Glutamatergic neuron (in vitro differentiated cells): ENCODE measurements around the gene RRBP1. TPM values are rescaled to one million over a fixed set of nuclear protein-coding genes. Genes with fewer than 3 reads are reported as not detected.
A peak's percentile ranks its signal among the peaks of the same experiment; 100 is the strongest.

Experiments
- DNase-seq: peaks from one replicate; pipeline ENCODE4 v3.0.0; 2022
- H3K27ac Mint-ChIP-seq: one replicate; pipeline ENCODE4 v1.8.0; 2020; ENCODE audit warnings: mild to moderate bottlenecking, mixed read lengths, inconsistent platforms; ENCODE audit not compliant: unreplicated experiment
- H3K27me3 Mint-ChIP-seq: one replicate; pipeline ENCODE4 v1.8.0; 2020; ENCODE audit warnings: mild to moderate bottlenecking, moderate library complexity, mixed read lengths, inconsistent platforms; ENCODE audit not compliant: unreplicated experiment
- H3K36me3 Mint-ChIP-seq: one replicate; pipeline ENCODE4 v1.8.0; 2020; ENCODE audit warnings: mild to moderate bottlenecking, mixed read lengths, inconsistent platforms; ENCODE audit not compliant: unreplicated experiment
- H3K4me1 Mint-ChIP-seq: one replicate; pipeline ENCODE4 v1.8.0; 2020; ENCODE audit warnings: mild to moderate bottlenecking, low read depth, mixed read lengths, inconsistent platforms; ENCODE audit not compliant: unreplicated experiment
- H3K4me3 Mint-ChIP-seq: one replicate; pipeline ENCODE4 v1.8.0; 2020; ENCODE audit warnings: mild to moderate bottlenecking, mixed read lengths, inconsistent platforms; ENCODE audit not compliant: unreplicated experiment
- H3K9me3 Mint-ChIP-seq: one replicate; pipeline ENCODE4 v1.8.0; 2020; ENCODE audit warnings: mild to moderate bottlenecking, moderate library complexity, mixed read lengths, inconsistent platforms; ENCODE audit not compliant: unreplicated experiment
- total RNA-seq: library from RNA; stranded (reverse); fragmentation: NEBNext Ultra II Directional; extraction: Animal tissue kit (Norgen Biotek cat#: 25700); gene quantifications from one replicate; pipeline ENCODE4 v1.2.1, GENCODE V29; 2021; ENCODE audit not compliant: unreplicated experiment
- TF ChIP-seq, protein P1 (sequence below): fragments of 200-600 bp; sonication (generic); IDR thresholded peaks from one replicate; pipeline ENCODE4 v1.5.0; 2021; ENCODE audit not compliant: partially characterized antibody, unreplicated experiment

Gene RRBP1
- total RNA-seq, 1 donor from 2014 or later = 63.3 TPM

DNA sequence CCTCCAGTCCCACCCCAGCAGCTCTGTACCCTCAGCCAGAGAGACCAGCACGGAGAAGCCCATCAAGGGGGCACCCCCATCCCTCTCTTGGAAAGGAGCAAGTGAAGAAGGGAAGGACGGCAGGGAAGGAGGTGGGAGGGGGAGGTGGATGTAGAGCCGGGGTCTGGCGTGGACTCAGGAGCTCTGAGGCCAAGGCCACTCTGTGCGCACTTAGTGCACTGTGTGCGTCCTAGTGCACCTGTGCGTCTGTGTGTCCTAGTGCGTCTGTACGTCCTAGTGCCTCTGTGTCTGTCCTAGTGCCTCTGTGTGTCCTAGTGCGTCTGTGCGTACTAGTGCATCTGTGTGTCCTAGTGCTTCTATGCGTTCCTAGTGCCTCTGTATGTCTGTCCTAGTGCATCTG, 58.0 kb downstream of the RRBP1 start:
- Mint-ChIP-seq H3K4me3 (no peak overlapping the region), H3K27me3 (peaks cover 10% of the 10 kb centered on the region), H3K4me1 (peaks cover 29% of the 10 kb centered on the region), H3K27ac (peak overlapping the region; percentile 28), H3K9me3 (peaks cover 12% of the 10 kb centered on the region), H3K36me3 (peaks cover 5% of the 10 kb centered on the region)
- TF ChIP-seq, protein P1, sequence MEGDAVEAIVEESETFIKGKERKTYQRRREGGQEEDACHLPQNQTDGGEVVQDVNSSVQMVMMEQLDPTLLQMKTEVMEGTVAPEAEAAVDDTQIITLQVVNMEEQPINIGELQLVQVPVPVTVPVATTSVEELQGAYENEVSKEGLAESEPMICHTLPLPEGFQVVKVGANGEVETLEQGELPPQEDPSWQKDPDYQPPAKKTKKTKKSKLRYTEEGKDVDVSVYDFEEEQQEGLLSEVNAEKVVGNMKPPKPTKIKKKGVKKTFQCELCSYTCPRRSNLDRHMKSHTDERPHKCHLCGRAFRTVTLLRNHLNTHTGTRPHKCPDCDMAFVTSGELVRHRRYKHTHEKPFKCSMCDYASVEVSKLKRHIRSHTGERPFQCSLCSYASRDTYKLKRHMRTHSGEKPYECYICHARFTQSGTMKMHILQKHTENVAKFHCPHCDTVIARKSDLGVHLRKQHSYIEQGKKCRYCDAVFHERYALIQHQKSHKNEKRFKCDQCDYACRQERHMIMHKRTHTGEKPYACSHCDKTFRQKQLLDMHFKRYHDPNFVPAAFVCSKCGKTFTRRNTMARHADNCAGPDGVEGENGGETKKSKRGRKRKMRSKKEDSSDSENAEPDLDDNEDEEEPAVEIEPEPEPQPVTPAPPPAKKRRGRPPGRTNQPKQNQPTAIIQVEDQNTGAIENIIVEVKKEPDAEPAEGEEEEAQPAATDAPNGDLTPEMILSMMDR = no peak
- peak; percentile 13 for DNase-seq

DNA sequence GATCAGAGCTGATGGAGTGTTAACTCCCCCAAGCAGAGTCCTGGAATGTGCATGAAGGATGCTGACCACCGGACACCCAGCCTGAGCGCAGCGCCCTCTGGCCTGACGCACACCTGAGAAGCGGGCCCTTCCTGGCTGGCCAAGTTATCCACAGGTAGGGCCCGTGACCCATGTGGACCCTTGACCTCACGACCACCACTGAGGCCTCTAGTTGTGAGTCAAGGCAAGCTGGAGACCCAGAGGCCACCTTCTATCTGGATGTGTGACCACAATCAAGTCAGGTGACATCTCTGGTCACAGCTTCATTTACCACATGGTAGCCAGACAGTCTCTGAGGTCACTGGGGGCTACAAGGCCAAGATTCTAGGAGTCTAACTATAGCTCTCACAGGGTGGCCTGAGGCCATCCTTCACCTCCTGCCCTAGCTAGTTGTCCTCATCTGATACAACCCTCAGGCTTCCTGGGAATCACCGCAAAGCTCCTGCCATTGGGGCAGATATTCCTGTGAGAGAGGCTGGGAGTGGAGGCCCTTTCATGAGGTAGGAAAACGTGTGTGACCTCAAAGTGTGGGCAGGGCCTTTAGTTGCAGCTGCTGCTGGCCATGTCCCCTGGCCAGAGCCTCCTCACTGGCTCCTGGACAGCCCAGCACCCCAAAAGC, 59.1 kb downstream of the RRBP1 start:
- Mint-ChIP-seq H3K36me3 (peaks cover 5% of the 10 kb centered on the region), H3K9me3 (peaks cover 5% of the 10 kb centered on the region), H3K4me3 (no peak overlapping the region), H3K27ac (no peak overlapping the region), H3K27me3 (peaks cover 5% of the 10 kb centered on the region), H3K4me1 (peaks cover 20% of the 10 kb centered on the region)
- TF ChIP-seq, protein P1 = no peak
- DNase-seq = no peak

DNA sequence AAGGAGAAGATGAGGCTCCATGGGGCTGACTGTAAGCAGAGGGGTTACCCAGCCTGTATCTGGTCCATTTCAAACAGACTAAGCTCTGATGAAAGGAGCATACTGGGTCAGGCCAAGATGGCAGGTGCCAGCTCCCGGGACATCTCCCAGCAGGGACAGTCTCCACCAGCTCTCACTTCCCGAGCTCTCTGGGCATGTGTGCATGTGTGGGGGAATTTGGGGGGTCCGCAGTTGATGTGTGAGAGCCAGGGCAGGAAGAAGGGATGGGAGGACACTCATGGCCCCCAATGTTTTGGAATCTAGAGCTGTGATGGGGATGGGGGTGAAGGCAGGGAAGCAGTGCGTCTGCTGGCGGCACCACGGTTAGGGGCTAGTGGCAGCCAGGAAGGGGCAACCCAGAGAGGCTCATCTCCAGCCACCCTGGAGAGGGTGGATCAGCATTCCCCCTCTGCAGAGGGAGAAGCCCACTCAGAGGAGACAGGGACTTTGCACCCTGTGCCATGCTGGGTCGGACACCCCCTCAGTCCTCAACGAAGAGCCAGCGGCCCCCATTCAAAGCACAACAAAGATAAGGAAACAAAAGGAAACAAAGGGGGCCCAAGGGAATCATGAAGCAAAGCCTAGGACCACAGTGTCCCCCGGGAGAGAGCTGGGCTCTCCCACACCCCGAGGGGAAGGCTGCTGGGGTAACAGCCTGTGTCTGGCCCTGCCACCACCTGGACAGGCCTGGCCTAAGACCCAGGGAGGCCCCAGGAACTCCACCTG, 59.8 kb downstream of the RRBP1 start:
- Mint-ChIP-seq H3K4me1 (peaks cover 16% of the 10 kb centered on the region), H3K27ac (no peak overlapping the region), H3K4me3 (no peak overlapping the region), H3K36me3 (peaks cover 5% of the 10 kb centered on the region), H3K27me3 (peaks cover 4% of the 10 kb centered on the region), H3K9me3 (peaks cover 5% of the 10 kb centered on the region)
- DNase-seq = no peak
- TF ChIP-seq, protein P1 = no peak

DNA sequence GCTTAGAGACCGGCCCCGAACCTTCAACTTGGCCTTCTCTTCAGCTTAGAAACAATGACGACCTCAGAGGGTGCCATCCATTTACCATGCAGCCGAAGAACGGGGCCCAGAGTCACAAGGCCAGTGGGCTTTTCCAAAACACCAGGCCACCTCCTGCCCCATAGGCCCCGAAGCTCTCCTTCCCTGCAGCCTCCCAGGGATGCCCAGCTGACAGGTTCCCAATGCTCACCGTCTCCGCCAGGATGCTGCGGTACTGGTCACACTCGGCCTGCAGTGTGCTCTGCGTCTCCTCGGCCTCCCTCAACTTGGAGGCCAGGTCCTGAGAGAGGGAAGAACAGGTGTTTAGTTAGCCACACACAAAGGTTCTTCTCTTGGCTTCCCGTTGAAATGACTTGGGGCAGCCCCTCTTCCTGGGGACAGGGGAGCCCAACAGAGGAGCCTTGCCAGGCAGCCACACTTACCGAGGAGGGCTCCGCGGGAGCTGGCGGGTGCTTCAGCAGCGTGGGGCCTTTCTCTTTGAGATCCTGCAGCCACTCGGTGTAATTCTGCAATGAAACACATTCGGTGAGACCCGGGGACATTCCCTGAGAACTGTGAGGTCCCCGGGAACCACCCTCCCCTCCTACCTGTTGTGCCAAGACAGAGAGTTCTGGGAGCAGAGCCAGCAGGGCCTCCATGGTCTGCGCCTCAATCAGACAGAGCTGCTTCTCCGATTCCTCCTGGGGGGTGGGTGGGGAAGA, 60.6 kb downstream of the RRBP1 start:
- TF ChIP-seq, protein P1 = no peak
- Mint-ChIP-seq H3K36me3 (peaks cover 5% of the 10 kb centered on the region), H3K27me3 (peaks cover 7% of the 10 kb centered on the region), H3K4me3 (no peak overlapping the region), H3K27ac (no peak overlapping the region), H3K4me1 (peaks cover 16% of the 10 kb centered on the region), H3K9me3 (peaks cover 5% of the 10 kb centered on the region)
- no peak for DNase-seq
